ENCODE measurements around the gene IGSF5. TPM values are rescaled to one million over a fixed set of nuclear protein-coding genes. Genes with fewer than 3 reads are reported as not detected.

Gene IGSF5
- total and polyA plus RNA-seq, 2 donors (not counting 1 experiment from before 2014, with no cell fraction given): not detected

GRCh38 chr21:39825250-39825649 lies 80.3 kb downstream of the IGSF5 start:
- TF ChIP-seq CTCF (conservative IDR thresholded peaks at IDR 0.05 in 1 of 2, IDR thresholded peaks at IDR 0.05 in 1 of 2; ENCODE audit: low read depth in 1 of 2, low read length in 2 of 2) (no peak), EZH2 (IDR thresholded peaks at IDR 0.05; ENCODE audit: low read length, missing control alignments) (no peak)
- Histone ChIP-seq H3K27ac (ENCODE audit: insufficient read depth, low read length) (no peak overlapping the region), H3K79me2 (ENCODE audit: control insufficient read depth, insufficient read depth, low read length) (no peaks in the 10 kb centered on the region), H3K9me3 (ENCODE audit: control insufficient read depth, insufficient read depth, low read depth, low read length) (no peaks in the 10 kb centered on the region), H3K27me3 (ENCODE audit: control insufficient read depth, insufficient read depth, low read length) (no peaks in the 10 kb centered on the region), H3K9ac (ENCODE audit: insufficient read depth, low read length) (no peak overlapping the region), H4K20me1 (ENCODE audit: control insufficient read depth, extremely low read depth, insufficient read depth, low read length) (no peaks in the 10 kb centered on the region), H2AFZ (ENCODE audit: low read length) (no peak overlapping the region), H3K4me1 (ENCODE audit: control insufficient read depth, extremely low read depth, insufficient read depth, low read length) (no peaks in the 10 kb centered on the region), H3K36me3 (ENCODE audit: control insufficient read depth, insufficient read depth, low read length) (no peaks in the 10 kb centered on the region), H3K4me3 (replicated peaks in 1 of 4; ENCODE audit: control extremely low read depth in 1 of 4, insufficient read depth in 1 of 4, low read depth in 3 of 4, low read length in 4 of 4) (no peak overlapping the region), H3K4me2 (ENCODE audit: extremely low read depth, insufficient read depth, low read length) (no peak overlapping the region)
- DNase-seq (ENCODE audit: low read depth in 2 of 2): no peak

GRCh38 chr21:39834543-39834942 lies 89.6 kb downstream of the IGSF5 start:
- Histone ChIP-seq H3K4me2 (ENCODE audit: extremely low read depth, insufficient read depth, low read length) (no peak overlapping the region), H3K9me3 (ENCODE audit: control insufficient read depth, insufficient read depth, low read depth, low read length) (no peaks in the 10 kb centered on the region), H3K9ac (ENCODE audit: insufficient read depth, low read length) (no peak overlapping the region), H3K27ac (ENCODE audit: insufficient read depth, low read length) (no peak overlapping the region), H3K36me3 (ENCODE audit: control insufficient read depth, insufficient read depth, low read length) (no peaks in the 10 kb centered on the region), H3K4me1 (ENCODE audit: control insufficient read depth, extremely low read depth, insufficient read depth, low read length) (no peaks in the 10 kb centered on the region), H2AFZ (ENCODE audit: low read length) (no peak overlapping the region), H3K4me3 (replicated peaks in 1 of 4; ENCODE audit: control extremely low read depth in 1 of 4, insufficient read depth in 1 of 4, low read depth in 3 of 4, low read length in 4 of 4) (no peak overlapping the region), H3K79me2 (ENCODE audit: control insufficient read depth, insufficient read depth, low read length) (no peaks in the 10 kb centered on the region), H3K27me3 (ENCODE audit: control insufficient read depth, insufficient read depth, low read length) (no peaks in the 10 kb centered on the region), H4K20me1 (ENCODE audit: control insufficient read depth, extremely low read depth, insufficient read depth, low read length) (no peaks in the 10 kb centered on the region)
- DNase-seq (ENCODE audit: low read depth in 2 of 2): no peak
- no peak for TF ChIP-seq CTCF (conservative IDR thresholded peaks at IDR 0.05 in 1 of 2, IDR thresholded peaks at IDR 0.05 in 1 of 2; ENCODE audit: low read depth in 1 of 2, low read length in 2 of 2)
- TF ChIP-seq EZH2 (IDR thresholded peaks at IDR 0.05; ENCODE audit: low read length, missing control alignments): no peak

- no peaks in the 10 kb centered on the region for H3K9me3 ChIP-seq (ENCODE audit: control insufficient read depth, insufficient read depth, low read depth, low read length)
- H3K4me3 ChIP-seq (replicated peaks in 1 of 4; ENCODE audit: control extremely low read depth in 1 of 4, insufficient read depth in 1 of 4, low read depth in 3 of 4, low read length in 4 of 4): no peak overlapping the region
- no peaks in the 10 kb centered on the region for H3K4me1 ChIP-seq (ENCODE audit: control insufficient read depth, extremely low read depth, insufficient read depth, low read length)
- no peak overlapping the region for H2AFZ ChIP-seq (ENCODE audit: low read length)
- no peak overlapping the region for H3K9ac ChIP-seq (ENCODE audit: insufficient read depth, low read length)
- no peaks in the 10 kb centered on the region for H3K79me2 ChIP-seq (ENCODE audit: control insufficient read depth, insufficient read depth, low read length)
- no peak overlapping the region for H3K4me2 ChIP-seq (ENCODE audit: extremely low read depth, insufficient read depth, low read length)
- TF ChIP-seq EZH2 (IDR thresholded peaks at IDR 0.05; ENCODE audit: low read length, missing control alignments) (no peak), CTCF (conservative IDR thresholded peaks at IDR 0.05 in 1 of 2, IDR thresholded peaks at IDR 0.05 in 1 of 2; ENCODE audit: low read depth in 1 of 2, low read length in 2 of 2) (no peak)
- H3K36me3 ChIP-seq (ENCODE audit: control insufficient read depth, insufficient read depth, low read length): no peaks in the 10 kb centered on the region
- H3K27me3 ChIP-seq (ENCODE audit: control insufficient read depth, insufficient read depth, low read length): no peaks in the 10 kb centered on the region
- H3K27ac ChIP-seq (ENCODE audit: insufficient read depth, low read length): no peak overlapping the region
- H4K20me1 ChIP-seq (ENCODE audit: control insufficient read depth, extremely low read depth, insufficient read depth, low read length): no peaks in the 10 kb centered on the region
- no peak for DNase-seq (ENCODE audit: low read depth in 2 of 2)
Measured at GRCh38 chr21:39837861-39838359, 92.9 kb downstream of the IGSF5 start.

Data from fibroblast of lung (primary cell).